GM12878 (cell line): ENCODE measurements around the gene OR10G3. TPM values are rescaled to one million over a fixed set of nuclear protein-coding genes. Genes with fewer than 3 reads are reported as not detected.

ENCODE experiments used
- MEF2A ChIP-seq: IDR thresholded peaks from 2 replicates; pipeline ENCODE4 v1.6.1; 2011; ENCODE audit warnings: low read depth, mild to moderate bottlenecking, low read length, moderate library complexity; ENCODE audit not compliant: insufficient read depth
- polyA plus RNA-seq, 11 experiments: library from polyadenylated mRNA; depleted of rRNA in 4 of 11; unstranded in 6 of 11; stranded (reverse) in 5 of 11; fragments of >200 nt; fragmentation: Nextera tagmentation in 4 of 11; fragmentation: Illumina TruSeq in 1 of 11; extraction: Ambion mirVana in 4 of 11; extraction: Trizol in 1 of 11; gene quantifications; 1 replicate in 1 of 11; 2 replicates in 10 of 11; pipeline versions ENCODE4 v1.2.1 to v1.2.3, GENCODE V29; 2011 to 2016; ENCODE audit warnings: inconsistent platforms in 2 of 11, missing spikeins in 2 of 11, low read depth in 1 of 11
- total RNA-seq, 4 experiments: library from RNA; depleted of rRNA in 3 of 4; stranded (reverse); fragments of >200 nt in 3 of 4; fragmentation: Illumina TruSeq in 1 of 4; extraction: Trizol in 1 of 4; gene quantifications; 2 replicates each; pipeline versions ENCODE4 v1.2.1 to v1.2.3, GENCODE V29; 2013 to 2021
- TF ChIP-seq, protein P1 (sequence below): fragments of 450-650 bp; conservative IDR thresholded peaks from 2 replicates; pipeline ENCODE4 v1.6.1; 2017; ENCODE audit warnings: mild to moderate bottlenecking, moderate library complexity

Gene OR10G3
- total and polyA plus RNA-seq, 10 of the 15 experiments (the other 5 are each of a cell fraction or from before 2014, with no cell fraction given): not detected

GRCh38 chr14:21518725-21519124 is 61.2 kb downstream of the OR10G3 start (continued):
- TF ChIP-seq, protein P1, sequence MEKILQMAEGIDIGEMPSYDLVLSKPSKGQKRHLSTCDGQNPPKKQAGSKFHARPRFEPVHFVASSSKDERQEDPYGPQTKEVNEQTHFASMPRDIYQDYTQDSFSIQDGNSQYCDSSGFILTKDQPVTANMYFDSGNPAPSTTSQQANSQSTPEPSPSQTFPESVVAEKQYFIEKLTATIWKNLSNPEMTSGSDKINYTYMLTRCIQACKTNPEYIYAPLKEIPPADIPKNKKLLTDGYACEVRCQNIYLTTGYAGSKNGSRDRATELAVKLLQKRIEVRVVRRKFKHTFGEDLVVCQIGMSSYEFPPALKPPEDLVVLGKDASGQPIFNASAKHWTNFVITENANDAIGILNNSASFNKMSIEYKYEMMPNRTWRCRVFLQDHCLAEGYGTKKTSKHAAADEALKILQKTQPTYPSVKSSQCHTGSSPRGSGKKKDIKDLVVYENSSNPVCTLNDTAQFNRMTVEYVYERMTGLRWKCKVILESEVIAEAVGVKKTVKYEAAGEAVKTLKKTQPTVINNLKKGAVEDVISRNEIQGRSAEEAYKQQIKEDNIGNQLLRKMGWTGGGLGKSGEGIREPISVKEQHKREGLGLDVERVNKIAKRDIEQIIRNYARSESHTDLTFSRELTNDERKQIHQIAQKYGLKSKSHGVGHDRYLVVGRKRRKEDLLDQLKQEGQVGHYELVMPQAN: no peak
- TF ChIP-seq MEF2A: no peak

Other genes with a start within 250 kb of the OR10G3 start
Only the 7 nearest of the 9 such genes appear.
- gene RAB2B, start 103.1 kb downstream of the OR10G3 start, total RNA-seq (2014; rRNA removed): 10.5 and 13.1 TPM in 2 replicates
- 18.8 and 19.9 TPM in 2 replicates for gene RAB2B, start 103.1 kb downstream of the OR10G3 start, total RNA-seq (2014; rRNA removed; fragmentation: Illumina TruSeq; extraction: Trizol)
- gene RAB2B, start 103.1 kb downstream of the OR10G3 start, total RNA-seq (2021): 14.5 and 18.4 TPM in 2 replicates
- 45.1 and 57.7 TPM in 2 replicates for gene RAB2B, start 103.1 kb downstream of the OR10G3 start, polyA plus RNA-seq (2011; rRNA removed)
- 19.4 and 26.2 TPM in 2 replicates for gene RAB2B, start 103.1 kb downstream of the OR10G3 start, polyA plus RNA-seq (2014; fragmentation: Illumina TruSeq; extraction: Trizol)
- 1 to 10 TPM; 5.6 to 9.8 TPM for gene RAB2B, start 103.1 kb downstream of the OR10G3 start, polyA plus RNA-seq (2014; fragmentation: Nextera tagmentation; extraction: Ambion mirVana)
- gene RAB2B, start 103.1 kb downstream of the OR10G3 start, polyA plus RNA-seq (2014; rRNA removed): 16.4 and 18.8 TPM in 2 replicates
- 10 to 100 TPM in 1 of 2 experiments, 1 to 10 TPM in 1; 9.6 to 10.3 TPM for gene RAB2B, start 103.1 kb downstream of the OR10G3 start, polyA plus RNA-seq (2016; fragmentation: Nextera tagmentation; extraction: Ambion mirVana)
- gene TOX4, start 102.9 kb downstream of the OR10G3 start, total RNA-seq (2014; rRNA removed): 17.1 and 18.4 TPM in 2 replicates
- 26.0 and 27.4 TPM in 2 replicates for gene TOX4, start 102.9 kb downstream of the OR10G3 start, total RNA-seq (2014; rRNA removed; fragmentation: Illumina TruSeq; extraction: Trizol)
- gene TOX4, start 102.9 kb downstream of the OR10G3 start, total RNA-seq (2021): 53.8 and 55.5 TPM in 2 replicates
- 70.3 and 113 TPM in 2 replicates for gene TOX4, start 102.9 kb downstream of the OR10G3 start, polyA plus RNA-seq (2011; rRNA removed)
- 59.8 and 74.8 TPM in 2 replicates for gene TOX4, start 102.9 kb downstream of the OR10G3 start, polyA plus RNA-seq (2014; fragmentation: Illumina TruSeq; extraction: Trizol)
- 10 to 100 TPM; 54.7 to 55.5 TPM for gene TOX4, start 102.9 kb downstream of the OR10G3 start, polyA plus RNA-seq (2014; fragmentation: Nextera tagmentation; extraction: Ambion mirVana)
- gene TOX4, start 102.9 kb downstream of the OR10G3 start, polyA plus RNA-seq (2014; rRNA removed): 53.1 and 54.8 TPM in 2 replicates
- gene TOX4, start 102.9 kb downstream of the OR10G3 start, polyA plus RNA-seq (2016; fragmentation: Nextera tagmentation; extraction: Ambion mirVana): 10 to 100 TPM; 54.8 to 57.8 TPM
- 66.3 and 79.6 TPM in 2 replicates for gene METTL3, start 68.7 kb downstream of the OR10G3 start, total RNA-seq (2014; rRNA removed)
- 54.8 and 56.5 TPM in 2 replicates for gene METTL3, start 68.7 kb downstream of the OR10G3 start, total RNA-seq (2014; rRNA removed; fragmentation: Illumina TruSeq; extraction: Trizol)
- 56.6 and 63.9 TPM in 2 replicates for gene METTL3, start 68.7 kb downstream of the OR10G3 start, total RNA-seq (2021)
- gene METTL3, start 68.7 kb downstream of the OR10G3 start, polyA plus RNA-seq (2011; rRNA removed): 147 and 165 TPM in 2 replicates
- gene METTL3, start 68.7 kb downstream of the OR10G3 start, polyA plus RNA-seq (2014; fragmentation: Illumina TruSeq; extraction: Trizol): 69.4 and 71.4 TPM in 2 replicates
- 10 to 100 TPM; 32.8 to 36.0 TPM for gene METTL3, start 68.7 kb downstream of the OR10G3 start, polyA plus RNA-seq (2014; fragmentation: Nextera tagmentation; extraction: Ambion mirVana)
- gene METTL3, start 68.7 kb downstream of the OR10G3 start, polyA plus RNA-seq (2014; rRNA removed): 82.5 and 83.9 TPM in 2 replicates
- gene METTL3, start 68.7 kb downstream of the OR10G3 start, polyA plus RNA-seq (2016; fragmentation: Nextera tagmentation; extraction: Ambion mirVana): 10 to 100 TPM; 64.7 to 70.9 TPM
- gene SALL2, start 53.7 kb downstream of the OR10G3 start, total RNA-seq (2014; rRNA removed): 1.5 and 1.6 TPM in 2 replicates
- gene SALL2, start 53.7 kb downstream of the OR10G3 start, total RNA-seq (2014; rRNA removed; fragmentation: Illumina TruSeq; extraction: Trizol): 1.7 and 1.8 TPM in 2 replicates
- 6.2 and 6.3 TPM in 2 replicates for gene SALL2, start 53.7 kb downstream of the OR10G3 start, total RNA-seq (2021)
- gene SALL2, start 53.7 kb downstream of the OR10G3 start, polyA plus RNA-seq (2011; rRNA removed): 2.0 and 2.6 TPM in 2 replicates
- gene SALL2, start 53.7 kb downstream of the OR10G3 start, polyA plus RNA-seq (2014; fragmentation: Illumina TruSeq; extraction: Trizol): 4.7 and 5.1 TPM in 2 replicates
- gene SALL2, start 53.7 kb downstream of the OR10G3 start, polyA plus RNA-seq (2014; fragmentation: Nextera tagmentation; extraction: Ambion mirVana): 1 to 10 TPM; 1.9 to 2.3 TPM
- gene SALL2, start 53.7 kb downstream of the OR10G3 start, polyA plus RNA-seq (2014; rRNA removed): 3.4 and 4.5 TPM in 2 replicates
- gene SALL2, start 53.7 kb downstream of the OR10G3 start, polyA plus RNA-seq (2016; fragmentation: Nextera tagmentation; extraction: Ambion mirVana): 1 to 10 TPM; 1.6 to 1.7 TPM
- not detected in 2 replicates for gene OR10G2, start 54.9 kb upstream of the OR10G3 start, total RNA-seq (2014; rRNA removed)
- gene OR10G2, start 54.9 kb upstream of the OR10G3 start, total RNA-seq (2014; rRNA removed; fragmentation: Illumina TruSeq; extraction: Trizol): not detected in 2 replicates
- gene OR10G2, start 54.9 kb upstream of the OR10G3 start, total RNA-seq (2021): not detected in 2 replicates
- not detected in 2 replicates for gene OR10G2, start 54.9 kb upstream of the OR10G3 start, polyA plus RNA-seq (2011; rRNA removed)
- not detected in 2 replicates for gene OR10G2, start 54.9 kb upstream of the OR10G3 start, polyA plus RNA-seq (2014; fragmentation: Illumina TruSeq; extraction: Trizol)
- gene OR10G2, start 54.9 kb upstream of the OR10G3 start, polyA plus RNA-seq (2014; fragmentation: Nextera tagmentation; extraction: Ambion mirVana): not detected
- gene OR10G2, start 54.9 kb upstream of the OR10G3 start, polyA plus RNA-seq (2014; rRNA removed): not detected in 2 replicates
- not detected for gene OR10G2, start 54.9 kb upstream of the OR10G3 start, polyA plus RNA-seq (2016; fragmentation: Nextera tagmentation; extraction: Ambion mirVana)
- not detected in 2 replicates for gene OR4E2, start 73.8 kb upstream of the OR10G3 start, total RNA-seq (2014; rRNA removed)
- gene OR4E2, start 73.8 kb upstream of the OR10G3 start, total RNA-seq (2014; rRNA removed; fragmentation: Illumina TruSeq; extraction: Trizol): not detected in 2 replicates
- gene OR4E2, start 73.8 kb upstream of the OR10G3 start, total RNA-seq (2021): not detected in 2 replicates
- not detected in 2 replicates for gene OR4E2, start 73.8 kb upstream of the OR10G3 start, polyA plus RNA-seq (2011; rRNA removed)
- gene OR4E2, start 73.8 kb upstream of the OR10G3 start, polyA plus RNA-seq (2014; fragmentation: Illumina TruSeq; extraction: Trizol): not detected in 2 replicates
- not detected for gene OR4E2, start 73.8 kb upstream of the OR10G3 start, polyA plus RNA-seq (2014; fragmentation: Nextera tagmentation; extraction: Ambion mirVana)
- not detected in 2 replicates for gene OR4E2, start 73.8 kb upstream of the OR10G3 start, polyA plus RNA-seq (2014; rRNA removed)
- gene OR4E2, start 73.8 kb upstream of the OR10G3 start, polyA plus RNA-seq (2016; fragmentation: Nextera tagmentation; extraction: Ambion mirVana): not detected
- not detected in 2 replicates for gene OR4E1, start 93.7 kb upstream of the OR10G3 start, total RNA-seq (2014; rRNA removed)
- not detected in 2 replicates for gene OR4E1, start 93.7 kb upstream of the OR10G3 start, total RNA-seq (2014; rRNA removed; fragmentation: Illumina TruSeq; extraction: Trizol)
- not detected in 2 replicates for gene OR4E1, start 93.7 kb upstream of the OR10G3 start, total RNA-seq (2021)
- not detected in 2 replicates for gene OR4E1, start 93.7 kb upstream of the OR10G3 start, polyA plus RNA-seq (2011; rRNA removed)
- not detected in 2 replicates for gene OR4E1, start 93.7 kb upstream of the OR10G3 start, polyA plus RNA-seq (2014; fragmentation: Illumina TruSeq; extraction: Trizol)
- not detected for gene OR4E1, start 93.7 kb upstream of the OR10G3 start, polyA plus RNA-seq (2014; fragmentation: Nextera tagmentation; extraction: Ambion mirVana)
- not detected in 2 replicates for gene OR4E1, start 93.7 kb upstream of the OR10G3 start, polyA plus RNA-seq (2014; rRNA removed)
- not detected for gene OR4E1, start 93.7 kb upstream of the OR10G3 start, polyA plus RNA-seq (2016; fragmentation: Nextera tagmentation; extraction: Ambion mirVana)